Upper lobe of right lung (tissue), 1 donor: ENCODE results near the gene LLGL2. TPM values are rescaled to one million over a fixed set of nuclear protein-coding genes. Genes with fewer than 3 reads are reported as not detected.
"Not testable (repeated sequence)": the region's sequence is repeated elsewhere in the genome, so short reads cannot be mapped to it uniquely, and the experiment has no call there.

ENCODE experiments used
- ATAC-seq: fragments of 200-7000 bp; cut with Tn5 transposase; one replicate; pipeline ENCODE4 v1.9.1; 2020; ENCODE audit warnings: mild to moderate bottlenecking, moderate library complexity
- DNase-seq: peaks from one replicate; pipeline ENCODE4 v3.0.0-alpha.2; 2020
- H3K27ac ChIP-seq: fragments of 200-600 bp; one replicate; pipeline ENCODE4 v1.8.0; 2022
- H3K27me3 ChIP-seq: fragments of 200-600 bp; one replicate; pipeline ENCODE4 v1.8.0; 2022; ENCODE audit warnings: mild to moderate bottlenecking
- H3K36me3 ChIP-seq: fragments of 200-600 bp; one replicate; pipeline ENCODE4 v1.8.0; 2022
- H3K4me1 ChIP-seq: fragments of 200-600 bp; one replicate; pipeline ENCODE4 v1.8.0; 2022
- H3K4me3 ChIP-seq: fragments of 200-600 bp; one replicate; pipeline ENCODE4 v1.8.0; 2022; ENCODE audit warnings: mild to moderate bottlenecking
- H3K9me3 ChIP-seq: fragments of 200-600 bp; one replicate; pipeline ENCODE4 v1.8.0; 2022
- intact Hi-C: fragments of 100-400 bp; cut with DNase I; formaldehyde crosslinking; loops from one replicate; pipeline ENCODE4 v1.11.0; 2022
- total RNA-seq: library from RNA; stranded (reverse); fragmentation: NEBNext Ultra II Directional; extraction: Animal tissue kit (Norgen Biotek cat#: 25700); gene quantifications from one replicate; pipeline ENCODE4 v1.2.1, GENCODE V29; 2021
- TF ChIP-seq, protein P1 (sequence below): fragments of 200-600 bp; IDR thresholded peaks from one replicate; pipeline ENCODE4 v1.8.0; 2022; ENCODE audit warnings: antibody characterized with exemption
- donor health status: DM: no; HTN: yes; CAD: no; lungs with severe emphysema.

Gene LLGL2
- total RNA-seq, 1 donor from 2014 or later: 133 TPM

DNA sequence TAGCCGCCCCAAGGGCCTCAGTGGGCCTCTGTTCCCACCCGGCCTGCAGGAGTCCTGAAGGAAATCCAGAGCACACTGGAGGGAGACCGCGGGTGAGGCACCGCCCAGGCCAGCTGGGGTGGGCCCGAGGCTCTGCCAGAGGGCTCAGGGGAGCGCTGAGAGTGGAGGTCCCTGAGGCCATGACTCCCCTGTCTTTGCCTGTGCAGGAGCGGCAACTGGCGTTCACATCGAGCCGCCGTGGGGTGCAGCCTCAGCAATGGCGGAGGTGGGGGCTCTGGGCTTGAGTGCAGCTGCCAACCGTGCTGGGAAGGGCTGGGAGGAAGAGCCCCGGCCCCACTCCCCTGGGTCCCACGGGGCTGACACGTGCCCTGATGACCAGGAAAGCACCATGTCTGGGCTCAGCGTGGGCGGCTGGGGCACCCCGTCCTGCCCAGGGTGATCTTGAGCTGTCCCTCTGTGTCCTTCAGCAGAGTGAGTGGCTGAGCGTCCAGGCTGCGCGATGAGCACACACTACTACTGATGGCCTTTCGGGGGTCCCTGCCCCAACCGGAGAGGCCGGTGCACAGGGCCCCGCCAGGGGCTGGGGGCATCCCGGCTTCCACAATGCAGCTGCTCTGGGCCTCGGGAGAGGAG, 49.0 kb downstream of the LLGL2 start:
- intact Hi-C loops: no loop called here
- Histone ChIP-seq H3K36me3 (no peaks in the 10 kb centered on the region), H3K4me3 (no peak overlapping the region), H3K9me3 (no peaks in the 10 kb centered on the region), H3K27ac (no peak overlapping the region), H3K4me1 (no peaks in the 10 kb centered on the region), H3K27me3 (no peaks in the 10 kb centered on the region)
- DNase-seq (no peak), ATAC-seq (no peak)
- TF ChIP-seq, protein P1, sequence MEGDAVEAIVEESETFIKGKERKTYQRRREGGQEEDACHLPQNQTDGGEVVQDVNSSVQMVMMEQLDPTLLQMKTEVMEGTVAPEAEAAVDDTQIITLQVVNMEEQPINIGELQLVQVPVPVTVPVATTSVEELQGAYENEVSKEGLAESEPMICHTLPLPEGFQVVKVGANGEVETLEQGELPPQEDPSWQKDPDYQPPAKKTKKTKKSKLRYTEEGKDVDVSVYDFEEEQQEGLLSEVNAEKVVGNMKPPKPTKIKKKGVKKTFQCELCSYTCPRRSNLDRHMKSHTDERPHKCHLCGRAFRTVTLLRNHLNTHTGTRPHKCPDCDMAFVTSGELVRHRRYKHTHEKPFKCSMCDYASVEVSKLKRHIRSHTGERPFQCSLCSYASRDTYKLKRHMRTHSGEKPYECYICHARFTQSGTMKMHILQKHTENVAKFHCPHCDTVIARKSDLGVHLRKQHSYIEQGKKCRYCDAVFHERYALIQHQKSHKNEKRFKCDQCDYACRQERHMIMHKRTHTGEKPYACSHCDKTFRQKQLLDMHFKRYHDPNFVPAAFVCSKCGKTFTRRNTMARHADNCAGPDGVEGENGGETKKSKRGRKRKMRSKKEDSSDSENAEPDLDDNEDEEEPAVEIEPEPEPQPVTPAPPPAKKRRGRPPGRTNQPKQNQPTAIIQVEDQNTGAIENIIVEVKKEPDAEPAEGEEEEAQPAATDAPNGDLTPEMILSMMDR: no peak

DNA sequence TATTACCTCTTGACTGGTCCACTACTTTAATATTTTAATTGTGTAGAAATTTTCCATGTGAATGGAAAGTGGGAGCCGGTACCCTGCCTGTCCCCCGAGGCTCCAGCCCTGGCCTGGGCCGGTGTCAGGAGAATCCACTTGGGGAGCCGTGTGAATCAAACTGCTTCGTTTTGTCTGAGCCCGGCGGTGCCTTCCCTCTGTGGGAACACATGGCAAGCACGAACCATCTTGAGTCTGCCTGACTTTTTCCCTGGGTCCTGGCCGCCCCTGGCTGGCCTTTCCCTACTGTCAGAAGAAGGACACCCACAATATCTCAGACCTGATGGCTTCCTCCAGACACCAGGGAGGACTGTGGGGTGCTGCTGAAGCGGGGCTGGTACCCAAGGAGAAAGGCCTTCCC, 49.7 kb downstream of the LLGL2 start:
- Histone ChIP-seq H3K36me3 (no peaks in the 10 kb centered on the region), H3K4me1 (no peaks in the 10 kb centered on the region), H3K27ac (no peak overlapping the region), H3K9me3 (no peaks in the 10 kb centered on the region), H3K4me3 (no peak overlapping the region), H3K27me3 (no peaks in the 10 kb centered on the region)
- DNase-seq (no peak), ATAC-seq (no peak)
- intact Hi-C loops: no loop called here
- TF ChIP-seq, protein P1: no peak

DNA sequence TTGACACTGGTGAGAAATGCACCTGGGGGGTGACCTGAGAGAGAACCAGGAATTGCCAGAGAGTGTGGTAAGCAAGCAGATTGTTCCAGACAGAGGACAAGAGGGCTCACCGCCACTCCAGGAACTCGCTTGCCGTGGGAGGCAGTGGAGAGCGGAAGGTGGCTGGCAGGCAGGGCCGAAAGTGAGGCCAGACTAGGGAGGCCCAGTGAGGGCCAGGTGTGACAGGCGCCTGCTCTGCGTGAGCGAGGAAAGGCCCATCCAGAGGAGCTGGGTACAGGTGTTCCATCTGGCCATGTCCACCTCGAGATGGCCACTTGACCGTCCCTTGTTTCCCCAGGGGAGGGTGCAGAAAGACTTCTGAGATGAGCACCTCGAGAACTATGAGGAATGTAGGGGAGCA, 50.2 kb downstream of the LLGL2 start:
- no peak for DNase-seq
- no peaks in the 10 kb centered on the region for H3K9me3 ChIP-seq
- no peak overlapping the region for H3K4me3 ChIP-seq
- no peaks in the 10 kb centered on the region for H3K36me3 ChIP-seq
- TF ChIP-seq, protein P1: no peak
- H3K27me3 ChIP-seq: no peaks in the 10 kb centered on the region
- no peak for ATAC-seq
- H3K4me1 ChIP-seq: no peaks in the 10 kb centered on the region
- H3K27ac ChIP-seq: no peak overlapping the region
- intact Hi-C loops: no loop called here

DNA sequence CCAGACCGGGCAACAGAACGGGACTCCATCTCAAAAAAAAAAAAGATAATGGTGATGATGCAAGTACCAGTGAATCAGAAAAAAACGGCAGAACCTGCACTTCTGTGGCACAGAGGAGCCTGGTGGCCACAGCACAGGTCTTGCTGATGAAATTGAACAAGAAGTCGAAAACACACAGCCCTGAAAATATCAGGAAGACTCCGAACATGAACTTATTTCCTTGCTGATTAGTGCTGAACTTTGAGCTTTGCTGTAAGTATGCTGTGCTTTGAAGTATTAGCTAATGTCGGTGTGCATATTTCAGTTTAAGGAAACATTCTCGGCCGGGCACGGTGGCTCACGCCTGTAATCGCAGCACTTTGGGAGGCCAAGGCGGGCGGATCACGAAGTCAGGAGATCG, 51.2 kb downstream of the LLGL2 start:
- Histone ChIP-seq H3K4me1 (no peaks in the 10 kb centered on the region), H3K36me3 (no peaks in the 10 kb centered on the region), H3K27me3 (no peaks in the 10 kb centered on the region), H3K27ac (no peak overlapping the region), H3K9me3 (no peaks in the 10 kb centered on the region), H3K4me3 (no peak overlapping the region)
- intact Hi-C loops: no loop called here
- TF ChIP-seq, protein P1: no peak
- no peak for DNase-seq
- no peak for ATAC-seq

DNA sequence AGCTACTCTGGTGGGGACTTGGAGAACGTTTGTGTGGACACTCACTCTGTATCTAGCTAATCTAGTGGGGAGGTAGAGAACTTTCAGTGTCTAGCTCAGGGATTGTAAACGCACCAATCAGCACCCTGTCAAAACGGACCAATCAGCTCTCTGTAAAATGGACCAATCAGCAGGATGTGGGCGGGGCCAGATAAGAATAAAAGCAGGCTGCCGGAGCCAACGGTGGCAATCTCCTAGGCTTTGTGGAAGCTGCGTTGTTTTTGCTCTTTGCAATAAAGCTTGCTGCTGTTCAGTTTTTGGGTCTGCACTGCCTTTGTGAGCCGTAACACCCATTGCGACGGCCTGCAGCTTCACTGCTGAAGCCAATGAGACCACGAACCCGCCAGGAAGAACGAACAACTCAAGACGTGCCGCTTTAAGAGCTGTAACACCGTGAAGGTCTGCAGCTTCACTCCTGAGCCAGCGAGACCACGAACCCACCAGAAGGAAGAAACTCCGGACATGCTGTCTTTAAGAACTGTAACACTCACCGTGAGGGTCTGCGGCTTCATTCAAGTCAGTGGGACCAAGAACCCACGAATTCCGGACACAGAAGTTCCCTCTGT, 55.7 kb downstream of the LLGL2 start:
- H3K9me3 ChIP-seq, H3K36me3 ChIP-seq, H3K27ac ChIP-seq, ATAC-seq, DNase-seq, H3K4me1 ChIP-seq, H3K4me3 ChIP-seq, H3K27me3 ChIP-seq: not testable (repeated sequence)
- intact Hi-C loops: loop anchor here (10.0 kb wide), 1 partner anchor 56 kb away; the partner anchor contains the start of gene LLGL2

DNA sequence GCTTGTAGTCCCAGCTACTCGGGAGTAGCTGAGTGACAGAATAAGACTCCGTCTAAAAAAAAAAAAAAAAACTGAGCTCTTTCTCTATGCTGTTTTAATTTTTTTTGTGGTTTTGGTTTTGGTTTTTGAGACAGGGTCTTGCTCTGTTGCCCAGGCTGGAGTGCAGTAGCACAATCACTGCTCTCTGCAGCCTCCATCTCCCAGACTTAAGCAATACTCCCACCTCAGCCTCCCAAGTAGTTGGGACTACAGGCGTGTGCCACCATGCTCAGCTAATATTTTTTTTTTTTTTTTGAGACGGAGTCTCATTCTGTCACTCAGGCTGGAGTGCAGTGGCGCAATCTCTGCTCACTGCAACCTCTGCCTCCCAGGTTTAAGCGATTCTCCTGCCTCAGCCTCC, 57.7 kb downstream of the LLGL2 start:
- peaks cover 10% of the 10 kb centered on the region for H3K4me1 ChIP-seq
- ATAC-seq, DNase-seq, H3K27ac ChIP-seq, H3K36me3 ChIP-seq, H3K27me3 ChIP-seq, H3K9me3 ChIP-seq, H3K4me3 ChIP-seq: not testable (repeated sequence)
- intact Hi-C loops: loop anchor here (10.0 kb wide), 1 partner anchor 58 kb away; the partner anchor contains the start of gene LLGL2
